GM19023 (cell line): ENCODE measurements around the gene ARID1A.
"Not testable (repeated sequence)": the region's sequence is repeated elsewhere in the genome, so short reads cannot be mapped to it uniquely, and the experiment has no call there.

ENCODE experiments used
- ATAC-seq: cut with Tn5 transposase; IDR thresholded peaks from one replicate; pipeline ENCODE4 v1.9.1; 2021; ENCODE audit warnings: mild to moderate bottlenecking, moderate library complexity; ENCODE audit not compliant: unreplicated experiment

Gene ARID1A

GRCh38 chr1:26697978-26698849 lies 2.4 kb downstream of the ARID1A start:
- ATAC-seq = no peak

DNA sequence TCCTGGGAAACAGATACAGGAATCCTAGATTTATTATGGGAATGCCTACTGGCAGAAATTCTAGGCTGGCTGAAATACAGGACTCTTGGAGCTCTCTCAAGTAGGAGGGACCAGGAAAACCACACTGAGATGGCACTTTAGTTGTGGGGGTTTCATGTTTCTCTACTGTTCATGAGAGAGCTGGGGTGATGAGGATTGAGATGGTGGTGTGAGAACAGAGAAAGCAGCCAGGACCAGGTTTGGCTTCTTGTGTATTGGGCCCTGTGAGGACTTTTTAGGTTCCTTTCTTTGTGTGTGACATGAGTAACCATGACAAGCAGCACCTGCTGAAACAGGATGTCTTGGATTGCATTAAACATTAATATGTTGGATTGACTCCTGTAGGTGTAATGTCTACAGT lies 4.9 kb downstream of the ARID1A start:
- no peak for ATAC-seq

GRCh38 chr1:26701266-26701994 lies 5.6 kb downstream of the ARID1A start:
- no peak for ATAC-seq

DNA sequence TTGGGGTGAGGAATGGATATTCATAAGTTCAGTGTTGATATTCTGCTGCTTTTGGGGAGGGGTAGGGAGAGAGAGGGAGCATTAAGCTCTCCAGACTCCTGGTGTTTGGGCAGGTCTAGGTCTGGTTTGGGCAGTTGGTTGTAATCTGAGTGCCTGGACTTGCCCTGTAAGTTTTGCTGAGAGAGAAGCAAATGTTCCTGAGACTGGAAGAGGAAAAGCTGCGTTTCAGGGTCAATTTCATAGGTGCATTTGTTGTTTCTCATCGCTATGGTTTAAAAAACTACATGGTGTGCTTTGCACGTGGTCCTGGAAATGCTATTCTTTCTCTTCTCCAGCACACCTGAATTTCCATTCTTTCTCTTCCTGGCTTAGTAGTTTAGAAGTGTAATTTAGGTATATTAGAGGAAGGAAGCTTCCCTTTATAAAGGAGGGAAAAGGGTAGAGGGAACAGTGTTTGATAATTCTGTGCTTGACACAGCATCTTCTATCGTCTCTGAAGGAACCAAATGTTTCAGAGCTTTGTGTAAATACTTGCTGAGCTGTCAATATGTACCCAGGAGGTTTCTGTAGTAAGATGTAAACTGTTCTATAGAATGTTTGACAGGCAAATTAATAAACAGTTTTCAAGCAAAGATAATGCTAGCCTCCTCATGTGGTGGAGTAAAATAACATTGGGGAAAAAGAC lies 6.3 kb downstream of the ARID1A start:
- no peak for ATAC-seq

- ATAC-seq = no peak
These were observed 6.8 kb downstream of the ARID1A start for GRCh38 chr1:26702680-26703038.

- no peak for ATAC-seq
These were observed 7.7 kb downstream of the ARID1A start for GRCh38 chr1:26703478-26703877.

DNA sequence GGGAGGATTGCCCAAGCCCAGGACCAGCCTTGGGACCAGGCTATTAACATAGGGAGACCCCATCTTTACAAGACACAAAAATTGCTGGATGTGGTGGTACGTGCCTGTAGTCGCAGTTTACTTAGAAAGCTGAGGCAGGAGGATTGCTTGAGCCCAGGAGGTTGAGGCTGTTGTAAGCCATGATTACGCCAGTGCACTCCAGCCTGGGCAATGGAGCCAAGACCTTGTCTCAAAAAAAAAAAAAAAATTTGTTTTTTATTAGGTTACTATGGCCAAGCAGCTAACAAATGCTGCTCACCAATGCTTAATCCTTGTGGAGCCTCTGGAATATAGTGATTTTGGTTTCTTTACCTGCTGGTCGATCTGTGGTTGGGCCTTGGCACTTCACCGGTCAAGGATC lies 8.8 kb downstream of the ARID1A start:
- ATAC-seq = no peak

GRCh38 chr1:26705227-26705626 lies 9.4 kb downstream of the ARID1A start:
- ATAC-seq = not testable (repeated sequence)

DNA sequence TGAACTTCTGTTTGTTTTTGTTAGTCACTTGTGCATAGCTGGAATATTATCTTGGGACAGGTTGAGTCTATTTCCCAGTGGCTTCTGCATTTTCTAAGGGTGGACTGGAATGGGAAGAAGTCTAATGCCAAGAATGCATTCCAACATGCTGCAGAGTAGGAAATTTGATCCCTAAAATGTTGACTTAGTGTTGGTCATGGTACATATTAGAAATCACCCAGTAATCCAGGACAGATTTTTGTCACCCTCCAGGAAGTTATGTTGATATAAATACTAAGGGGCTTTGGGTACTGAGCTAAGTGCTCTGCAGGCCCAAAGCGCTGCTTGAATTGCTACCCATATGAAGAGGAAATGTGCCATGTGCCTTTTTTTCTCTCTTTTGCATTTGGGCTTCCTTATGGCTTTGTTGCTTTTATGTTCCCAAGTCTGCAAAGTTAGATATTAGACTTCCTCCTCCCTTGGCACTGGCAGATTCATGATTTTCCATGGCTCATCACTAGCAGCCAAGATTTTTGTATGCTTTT lies 10.0 kb downstream of the ARID1A start:
- ATAC-seq = no peak

DNA sequence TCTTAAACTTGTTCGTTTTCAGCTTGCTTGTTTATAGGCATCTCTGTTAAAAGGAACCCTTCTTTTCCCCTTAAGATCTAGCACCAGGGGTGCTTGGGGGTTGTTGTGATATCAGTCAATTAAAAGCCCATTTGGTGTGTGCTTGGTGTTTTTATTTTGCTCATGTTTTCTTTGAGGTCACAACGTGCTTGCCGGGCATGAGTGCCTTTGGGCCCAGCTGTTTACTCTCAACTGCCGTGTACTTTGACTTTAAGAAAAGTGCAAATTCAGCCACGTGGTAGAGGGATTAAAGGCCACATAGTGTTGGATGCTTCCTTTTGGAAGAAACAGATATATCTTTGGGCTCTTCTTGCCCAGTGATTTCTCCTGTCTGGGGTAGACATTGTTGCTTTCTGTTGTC lies 10.5 kb downstream of the ARID1A start:
- no peak for ATAC-seq

GRCh38 chr1:26710811-26711210 lies 15.0 kb downstream of the ARID1A start:
- ATAC-seq = no peak

DNA sequence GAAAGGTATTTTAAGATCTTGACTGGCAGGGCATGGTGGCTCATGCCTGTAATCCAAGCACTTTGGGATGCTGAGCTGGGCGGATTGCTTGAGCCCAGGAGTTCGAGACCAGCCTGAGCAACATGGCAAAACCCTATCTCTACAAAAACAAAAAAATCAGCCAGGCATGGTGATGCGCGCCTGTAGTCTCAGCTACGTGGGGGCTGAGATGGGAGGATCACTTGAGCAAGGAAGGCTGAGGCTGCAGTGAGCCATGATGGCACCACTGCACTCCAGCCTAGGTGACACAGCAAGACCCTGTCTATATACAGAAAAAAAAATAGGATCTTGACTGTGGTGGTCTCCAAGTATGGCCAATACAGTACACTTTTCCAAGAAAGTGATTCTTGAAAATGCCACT lies 16.0 kb downstream of the ARID1A start:
- ATAC-seq = no peak

DNA sequence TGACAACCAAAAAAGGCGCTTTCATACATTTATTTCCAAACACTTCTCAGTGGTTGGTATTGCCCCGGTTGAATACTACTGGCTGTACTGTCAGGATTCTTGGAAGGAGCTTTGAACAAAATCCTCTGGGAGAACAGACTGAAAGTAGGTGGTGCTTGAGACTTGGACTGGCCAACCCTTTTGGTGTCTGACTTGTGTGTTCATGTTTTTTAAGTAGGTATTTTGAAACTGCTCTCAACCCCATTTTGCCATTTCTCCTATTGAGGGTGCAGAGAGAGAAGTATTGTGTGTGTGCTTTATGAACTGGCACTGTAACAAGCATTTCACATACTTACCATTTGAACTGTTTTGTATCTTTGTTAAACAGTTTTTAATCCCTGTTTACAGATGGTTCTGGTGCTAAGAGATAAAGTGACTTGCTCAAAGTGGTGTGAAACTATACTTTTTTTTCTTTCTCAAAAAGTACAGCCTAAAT lies 21.2 kb downstream of the ARID1A start:
- ATAC-seq = no peak

GRCh38 chr1:26719205-26719604 lies 23.4 kb downstream of the ARID1A start:
- ATAC-seq = no peak

DNA sequence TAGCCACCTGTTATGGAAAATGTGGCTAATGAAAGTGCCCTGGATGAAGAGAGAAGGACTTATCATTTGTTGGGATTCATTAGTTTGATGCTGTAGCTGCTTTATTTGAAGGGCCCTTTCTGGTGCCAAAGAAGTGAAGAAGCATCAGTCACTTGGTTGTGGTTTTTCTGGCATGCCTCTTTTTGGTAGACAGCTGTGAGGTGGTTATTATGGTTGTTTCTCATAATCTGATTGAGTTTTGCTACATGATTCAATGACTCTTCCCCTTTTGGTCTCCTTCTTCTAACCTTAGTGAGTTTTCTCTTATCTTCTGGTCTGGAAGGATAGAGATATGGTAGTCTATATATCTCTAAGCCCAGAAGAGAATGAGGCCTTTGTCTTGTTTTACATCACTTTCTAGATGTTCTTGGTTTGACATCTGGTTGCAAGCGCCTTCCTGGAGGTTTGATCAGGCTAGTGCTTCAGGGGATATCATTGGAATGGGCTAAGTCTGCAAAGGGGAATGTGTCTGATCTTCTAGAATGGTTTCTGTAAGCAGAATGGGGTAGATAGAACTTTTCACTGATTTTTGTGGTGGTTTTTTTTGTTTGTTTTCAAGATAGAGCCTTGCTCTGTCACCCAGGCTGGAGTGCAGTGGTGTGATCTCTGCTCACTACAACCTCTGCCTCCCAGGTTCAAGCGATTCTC lies 26.0 kb downstream of the ARID1A start:
- no peak for ATAC-seq

- ATAC-seq = no peak
These were observed 27.5 kb downstream of the ARID1A start for GRCh38 chr1:26723013-26723991.

- no peak for ATAC-seq
These were observed 28.3 kb downstream of the ARID1A start for GRCh38 chr1:26724118-26724517.

DNA sequence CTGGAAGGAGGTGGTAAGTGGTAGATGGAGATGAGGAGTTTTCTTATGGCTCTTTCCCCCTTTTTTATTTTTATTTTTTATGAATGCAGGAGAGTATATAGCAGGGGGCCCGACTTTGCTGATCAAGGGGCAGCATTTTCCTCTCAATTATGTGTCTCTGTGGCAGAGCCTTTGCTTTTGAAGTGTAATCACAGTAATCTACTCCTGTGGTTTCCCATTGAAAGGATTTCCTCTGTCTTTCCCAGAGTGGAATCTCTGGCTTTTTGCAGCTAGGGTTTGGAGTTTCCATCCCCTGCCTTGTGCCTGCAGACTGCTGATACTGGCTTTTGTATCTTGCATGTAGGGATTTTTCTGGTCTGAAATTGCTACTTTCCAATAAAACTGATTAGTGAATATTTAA lies 29.1 kb downstream of the ARID1A start:
- ATAC-seq = no peak

DNA sequence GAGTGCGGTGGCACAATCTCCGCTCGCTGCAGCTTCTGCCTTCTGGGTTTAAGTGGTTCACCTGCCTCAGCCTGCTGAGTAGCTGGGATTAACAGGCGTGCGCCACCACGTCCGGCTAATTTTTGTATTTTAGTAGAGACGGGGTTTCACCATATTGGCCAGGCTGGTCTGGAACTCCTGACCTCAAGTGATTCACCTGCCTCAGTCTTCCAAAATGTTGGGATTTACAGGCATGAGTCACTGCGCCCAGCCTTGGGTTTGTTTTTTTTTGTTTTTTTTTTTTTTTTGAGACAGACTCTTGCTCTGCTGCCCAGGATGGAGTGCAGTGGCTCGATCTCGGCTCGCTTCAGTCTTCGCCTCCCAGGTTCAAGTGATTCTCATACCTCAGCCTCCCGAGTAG lies 30.1 kb downstream of the ARID1A start:
- ATAC-seq = not testable (repeated sequence)

GRCh38 chr1:26726784-26727183 lies 31.0 kb downstream of the ARID1A start:
- ATAC-seq = no peak
